ENCODE results near the gene SLC6A17.

The SLC6A17 gene

DNA sequence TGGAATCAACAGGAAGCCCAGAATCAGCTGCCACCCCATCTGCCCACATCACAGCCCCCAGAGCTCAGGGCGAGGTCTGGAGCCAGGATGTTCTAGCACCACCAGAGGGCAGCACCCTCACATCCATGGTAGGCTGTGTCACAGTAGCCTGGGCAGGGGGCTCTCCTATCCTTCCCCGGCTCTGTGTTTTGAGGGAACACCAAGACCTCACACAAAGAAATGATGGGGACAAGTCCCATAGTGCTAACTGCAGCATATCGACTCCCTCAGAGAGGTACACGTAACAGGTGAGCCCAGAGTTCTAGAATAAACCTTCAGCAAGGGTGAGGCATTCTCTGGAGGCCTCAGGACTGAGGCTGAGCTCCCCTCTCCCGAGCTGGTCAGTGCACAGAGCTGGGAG is 57.5 kb downstream of the SLC6A17 start:
- ChIA-PET CTCF (interaction anchor here (0.5 to 8.6 kb wide), 85 partner anchors 8 to 579 kb away, joined by 3 to 352 read pairs (median 5); partner anchors contain the start of gene RBM15), POLR2A (no interaction called here)
- TF ChIP-seq, protein P1, sequence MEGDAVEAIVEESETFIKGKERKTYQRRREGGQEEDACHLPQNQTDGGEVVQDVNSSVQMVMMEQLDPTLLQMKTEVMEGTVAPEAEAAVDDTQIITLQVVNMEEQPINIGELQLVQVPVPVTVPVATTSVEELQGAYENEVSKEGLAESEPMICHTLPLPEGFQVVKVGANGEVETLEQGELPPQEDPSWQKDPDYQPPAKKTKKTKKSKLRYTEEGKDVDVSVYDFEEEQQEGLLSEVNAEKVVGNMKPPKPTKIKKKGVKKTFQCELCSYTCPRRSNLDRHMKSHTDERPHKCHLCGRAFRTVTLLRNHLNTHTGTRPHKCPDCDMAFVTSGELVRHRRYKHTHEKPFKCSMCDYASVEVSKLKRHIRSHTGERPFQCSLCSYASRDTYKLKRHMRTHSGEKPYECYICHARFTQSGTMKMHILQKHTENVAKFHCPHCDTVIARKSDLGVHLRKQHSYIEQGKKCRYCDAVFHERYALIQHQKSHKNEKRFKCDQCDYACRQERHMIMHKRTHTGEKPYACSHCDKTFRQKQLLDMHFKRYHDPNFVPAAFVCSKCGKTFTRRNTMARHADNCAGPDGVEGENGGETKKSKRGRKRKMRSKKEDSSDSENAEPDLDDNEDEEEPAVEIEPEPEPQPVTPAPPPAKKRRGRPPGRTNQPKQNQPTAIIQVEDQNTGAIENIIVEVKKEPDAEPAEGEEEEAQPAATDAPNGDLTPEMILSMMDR (IDR thresholded peaks at IDR 0.05; ENCODE audit: control extremely low read depth, extremely low read depth, low read depth, missing control alignments): peak; percentile 89
- DNase-seq (ENCODE audit: extremely low spot score): peak; percentile 80

DNA sequence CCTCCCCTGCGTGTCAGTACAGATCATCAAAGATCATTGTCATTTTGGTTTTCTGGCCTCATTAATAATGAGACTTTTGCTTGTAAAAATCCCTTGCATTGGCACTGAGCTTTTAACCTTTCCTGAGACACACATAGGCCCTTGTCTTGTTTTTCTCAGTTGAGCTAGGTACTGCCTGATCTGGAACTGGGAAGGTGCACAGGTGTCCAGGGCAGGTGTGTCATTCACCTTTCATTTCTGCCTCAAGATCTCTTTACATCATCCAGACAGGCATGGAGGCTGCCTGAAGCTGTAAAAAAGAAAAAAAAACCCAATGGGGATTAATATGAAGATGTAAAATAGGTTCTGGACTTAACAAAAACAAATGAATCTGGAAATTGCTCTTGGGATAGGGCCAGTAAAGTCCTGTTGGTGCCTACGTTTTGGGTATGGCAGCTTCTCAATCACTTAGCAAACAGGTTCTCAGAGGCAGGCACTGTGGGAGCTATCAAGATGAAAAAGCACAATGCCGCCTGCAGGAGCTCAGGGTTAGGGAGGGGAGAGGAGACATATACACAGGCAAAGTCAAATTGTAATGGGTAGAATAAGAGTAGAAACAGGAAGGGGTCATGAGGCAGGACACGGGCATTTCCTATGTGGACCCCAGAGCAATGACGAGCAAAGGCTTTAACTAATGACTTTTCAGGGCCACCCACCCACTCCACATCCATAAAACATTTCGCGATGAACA is 58.8 kb downstream of the SLC6A17 start:
- TF ChIP-seq, protein P1 (IDR thresholded peaks at IDR 0.05; ENCODE audit: control extremely low read depth, extremely low read depth, low read depth, missing control alignments): no peak
- DNase-seq (ENCODE audit: extremely low spot score): no peak
- ChIA-PET POLR2A (no interaction called here), CTCF (interaction anchor here (0.8 to 8.6 kb wide), 32 partner anchors 7 to 287 kb away, joined by 3 to 352 read pairs (median 19); partner anchors contain the start of gene RBM15)

DNA sequence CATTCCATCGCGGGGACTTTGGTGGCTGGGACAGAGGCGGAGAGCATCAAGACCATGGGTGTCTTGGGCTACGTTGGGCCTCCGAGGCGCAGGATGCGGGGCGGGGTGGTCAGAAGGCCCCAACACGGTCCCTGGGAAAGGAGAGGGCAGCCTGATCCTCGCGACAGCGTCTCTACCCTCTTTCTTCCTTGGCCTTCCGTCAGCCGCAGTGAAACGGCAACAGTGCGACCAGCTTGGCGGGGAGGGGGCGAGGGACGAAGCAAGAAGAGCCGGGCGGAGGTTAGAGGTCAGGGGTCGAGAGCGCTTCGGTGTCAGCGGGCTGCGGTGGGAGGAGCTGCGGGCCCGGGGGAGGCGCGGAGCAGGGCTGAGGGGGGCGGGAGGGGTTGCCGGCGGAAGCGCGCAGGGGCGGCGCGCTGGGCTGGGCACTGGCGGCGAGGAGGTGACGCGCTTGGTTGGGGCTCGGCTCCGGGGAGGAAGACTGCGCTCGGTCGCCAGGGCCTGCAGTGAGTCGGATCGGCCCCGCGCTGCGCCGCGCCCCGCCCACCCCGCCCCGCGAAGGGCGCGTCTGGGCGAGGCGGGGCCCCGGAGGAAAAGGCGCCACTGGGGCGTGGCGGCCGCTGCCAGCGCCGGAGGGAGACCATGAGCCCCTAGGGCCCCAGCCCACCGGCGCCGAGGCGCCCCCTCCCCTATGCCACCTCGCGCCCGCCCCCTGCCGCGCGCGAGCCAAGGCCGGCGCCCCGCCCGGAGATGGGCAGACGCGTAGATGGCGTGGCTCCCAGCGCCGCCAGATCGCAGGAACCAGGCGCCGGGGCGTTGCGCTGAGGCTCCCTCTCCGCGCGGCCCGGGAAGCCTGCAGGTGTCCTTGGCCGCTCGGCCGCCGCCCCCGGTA is 59.7 kb downstream of the SLC6A17 start, which contains the start of gene KCNC4:
Gene KCNC4 (plus strand): TSS at position 600 of the 889 bp plus-strand sequence. CDS start 1,186 bp downstream, outside the sequence.
- peak; percentile 88 for DNase-seq (ENCODE audit: extremely low spot score)
- TF ChIP-seq, protein P1 (IDR thresholded peaks at IDR 0.05; ENCODE audit: control extremely low read depth, extremely low read depth, low read depth, missing control alignments): no peak
- POLR2A ChIA-PET: no interaction called here
- CTCF ChIA-PET: interaction anchor here (1.6 to 7.8 kb wide), 16 partner anchors 10 to 286 kb away, joined by 4 to 352 read pairs (median 28); partner anchors contain the start of gene RBM15

DNA sequence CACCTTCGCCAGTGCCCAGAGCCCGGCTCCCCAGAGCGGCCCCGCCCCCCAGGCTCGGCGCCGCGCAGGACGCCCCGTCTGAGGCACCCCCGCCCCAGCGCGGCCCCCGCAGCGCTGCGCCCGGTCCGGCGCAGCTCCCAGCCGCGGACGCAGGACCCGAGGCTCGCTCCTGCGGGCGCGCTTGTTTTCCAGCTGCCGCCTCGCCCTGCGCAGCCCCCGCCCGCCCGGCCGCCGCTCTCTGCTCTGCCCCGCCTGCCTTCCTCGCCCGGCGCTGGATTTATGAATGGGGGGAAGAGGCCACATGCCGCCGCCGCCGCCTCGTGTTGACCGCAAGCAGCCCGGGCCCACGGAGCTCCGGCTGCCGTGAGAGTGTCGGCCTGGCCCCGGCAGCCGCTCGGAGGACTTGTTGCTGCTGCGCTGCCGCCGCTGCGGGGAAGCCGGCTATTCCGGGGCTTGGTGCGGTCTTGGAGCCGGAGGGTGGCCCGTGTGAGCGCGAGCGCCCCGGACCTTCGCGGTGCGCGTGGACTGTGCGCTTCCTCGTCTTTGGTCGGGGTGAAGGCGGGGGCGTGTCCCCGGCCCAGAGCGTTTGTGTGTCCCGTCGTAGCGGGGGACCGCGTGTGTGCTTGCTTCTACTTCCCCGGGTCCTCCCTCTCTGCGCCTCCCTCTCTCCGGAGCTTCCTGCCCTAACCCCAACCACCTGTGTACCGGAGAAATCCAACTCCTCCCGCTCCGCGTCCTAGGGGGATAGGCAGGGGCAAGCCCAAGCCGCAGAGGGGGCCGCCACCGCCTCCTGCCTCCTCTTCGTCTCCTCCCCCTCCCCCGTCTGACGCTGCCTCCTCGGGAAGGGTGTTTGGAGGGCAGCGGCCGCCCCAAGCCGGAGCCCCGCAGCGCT is 60.6 kb downstream of the SLC6A17 start:
- POLR2A ChIA-PET: no interaction called here
- CTCF ChIA-PET: interaction anchor here (1.6 to 7.8 kb wide), 6 partner anchors 8 to 285 kb away, joined by 8 to 352 read pairs (median 72); partner anchors contain the start of gene RBM15
- DNase-seq (ENCODE audit: extremely low spot score): peak; percentile 36
- TF ChIP-seq, protein P1 (IDR thresholded peaks at IDR 0.05; ENCODE audit: control extremely low read depth, extremely low read depth, low read depth, missing control alignments): no peak

DNA sequence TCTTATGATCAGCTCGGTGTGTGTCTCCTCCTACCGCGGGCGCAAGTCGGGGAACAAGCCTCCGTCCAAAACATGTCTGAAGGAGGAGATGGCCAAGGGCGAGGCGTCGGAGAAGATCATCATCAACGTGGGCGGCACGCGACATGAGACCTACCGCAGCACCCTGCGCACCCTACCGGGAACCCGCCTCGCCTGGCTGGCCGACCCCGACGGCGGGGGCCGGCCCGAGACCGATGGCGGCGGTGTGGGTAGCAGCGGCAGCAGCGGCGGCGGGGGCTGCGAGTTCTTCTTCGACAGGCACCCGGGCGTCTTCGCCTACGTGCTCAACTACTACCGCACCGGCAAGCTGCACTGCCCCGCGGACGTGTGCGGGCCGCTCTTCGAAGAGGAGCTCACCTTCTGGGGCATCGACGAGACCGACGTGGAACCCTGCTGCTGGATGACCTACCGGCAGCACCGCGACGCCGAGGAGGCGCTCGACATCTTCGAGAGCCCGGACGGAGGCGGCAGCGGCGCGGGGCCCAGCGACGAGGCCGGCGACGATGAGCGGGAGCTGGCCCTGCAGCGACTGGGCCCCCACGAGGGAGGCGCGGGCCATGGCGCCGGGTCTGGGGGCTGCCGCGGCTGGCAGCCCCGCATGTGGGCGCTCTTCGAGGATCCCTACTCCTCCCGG is 61.3 kb downstream of the SLC6A17 start:
- DNase-seq (ENCODE audit: extremely low spot score): no peak
- CTCF ChIA-PET: interaction anchor here (1.3 to 7.8 kb wide), 8 partner anchors 9 to 284 kb away, joined by 3 to 352 read pairs (median 23); partner anchors contain the start of gene RBM15
- POLR2A ChIA-PET: no interaction called here
- TF ChIP-seq, protein P1 (IDR thresholded peaks at IDR 0.05; ENCODE audit: control extremely low read depth, extremely low read depth, low read depth, missing control alignments): no peak

All from GM10248 (cell line).